HepG2 (cell line): ENCODE measurements around the gene NUDT22. TPM values are rescaled to one million over a fixed set of nuclear protein-coding genes. Genes with fewer than 3 reads are reported as not detected.

Source experiments
- CHCHD3 ChIP-seq: sonication (generic); formaldehyde crosslinking; IDR thresholded peaks from 2 replicates; pipeline ENCODE4 v1.8.0; 2022; ENCODE audit warnings: mild to moderate bottlenecking, missing genetic modification reagents, moderate library complexity
- KDM2A ChIP-seq: sonication (generic); formaldehyde crosslinking; IDR thresholded peaks from 2 replicates; pipeline ENCODE4 v1.4.0; 2020; ENCODE audit warnings: low read depth, missing genetic modification reagents, borderline replicate concordance
- MYC ChIP-seq: sonication (generic); formaldehyde crosslinking; IDR thresholded peaks from 2 replicates; pipeline ENCODE4 v1.9.0; 2021; ENCODE audit warnings: missing genetic modification reagents, borderline replicate concordance
- POLR2AphosphoS5 ChIP-seq: IDR thresholded peaks from 2 replicates; pipeline ENCODE4 v1.6.1; 2012; ENCODE audit warnings: low read depth, low read length
- POLR2G ChIP-seq: fragments of 200-400 bp; formaldehyde crosslinking; IDR thresholded peaks from 2 replicates; pipeline ENCODE4 v1.6.1; 2018; ENCODE audit warnings: mild to moderate bottlenecking, low read depth, low read length, moderate library complexity
- TAF1 ChIP-seq: sonication (generic); formaldehyde crosslinking; IDR thresholded peaks from 2 replicates; pipeline ENCODE4 v1.4.0; 2020; ENCODE audit warnings: missing genetic modification reagents
- TOPORS ChIP-seq: sonication (generic); formaldehyde crosslinking; IDR thresholded peaks from 2 replicates; pipeline ENCODE4 v1.8.0; 2023; ENCODE audit warnings: mild to moderate bottlenecking, missing genetic modification reagents
- YEATS4 ChIP-seq: sonication (generic); formaldehyde crosslinking; IDR thresholded peaks from 2 replicates; pipeline ENCODE4 v1.4.0; 2020; ENCODE audit warnings: missing genetic modification reagents, borderline replicate concordance
- ZIK1 ChIP-seq: sonication (generic); formaldehyde crosslinking; IDR thresholded peaks from 2 replicates; pipeline ENCODE4 v1.5.0; 2020; ENCODE audit warnings: mild to moderate bottlenecking, low read depth, missing genetic modification reagents, borderline replicate concordance
- ZMYM2 ChIP-seq: sonication (generic); formaldehyde crosslinking; IDR thresholded peaks from 2 replicates; pipeline ENCODE4 v1.8.0; 2022; ENCODE audit warnings: mild to moderate bottlenecking, missing genetic modification reagents
- ZNF251 ChIP-seq: sonication (generic); formaldehyde crosslinking; IDR thresholded peaks from 2 replicates; pipeline ENCODE4 v1.9.0; 2021; ENCODE audit warnings: mild to moderate bottlenecking, missing genetic modification reagents
- ZNF572 ChIP-seq: sonication (generic); formaldehyde crosslinking; IDR thresholded peaks from 2 replicates; pipeline ENCODE4 v1.5.1; 2020; ENCODE audit warnings: mild to moderate bottlenecking, missing genetic modification reagents
- polyA plus RNA-seq, 8 experiments: library from polyadenylated mRNA; depleted of rRNA in 3 of 8; stranded (reverse) in 7 of 8; unstranded in 1 of 8; fragments of >200 nt; fragmentation: Illumina TruSeq in 4 of 8; extraction: Trizol in 4 of 8; gene quantifications; 2 replicates each; pipeline versions ENCODE4 v1.2.1 to v1.2.3, GENCODE V29; 2011 to 2016; ENCODE audit warnings: low read depth in 4 of 8, missing spikeins in 1 of 8, mixed read lengths in 1 of 8; ENCODE audit not compliant: insufficient read depth in 1 of 8
- total RNA-seq, 5 experiments: library from RNA; depleted of rRNA; stranded (reverse); fragments of >200 nt; fragmentation: Illumina TruSeq; extraction: Trizol; gene quantifications; 2 replicates each; pipeline ENCODE4 v1.2.3, GENCODE V29; 2016; ENCODE audit warnings: low read depth in 1 of 5
- TF ChIP-seq, protein P1 (sequence below): sonication (generic); formaldehyde crosslinking; IDR thresholded peaks from 2 replicates; pipeline ENCODE4 v1.5.1; 2020; ENCODE audit warnings: mild to moderate bottlenecking, missing genetic modification reagents, moderate library complexity
- TF ChIP-seq, protein P2 (sequence below): sonication (generic); formaldehyde crosslinking; IDR thresholded peaks from 2 replicates; pipeline ENCODE4 v1.4.0; 2020; ENCODE audit warnings: missing genetic modification reagents, borderline replicate concordance
- TF ChIP-seq, protein P3 (sequence below): fragments of 450-650 bp; IDR thresholded peaks from 2 replicates; pipeline ENCODE4 v1.6.1; 2016
- TF ChIP-seq, protein P4 (sequence below): sonication (generic); formaldehyde crosslinking; IDR thresholded peaks from 2 replicates; pipeline ENCODE4 v1.9.0; 2021; ENCODE audit warnings: missing genetic modification reagents, borderline replicate concordance
- TF ChIP-seq, protein P5 (sequence below), 2 experiments: sonication (generic) in 1 of 2; formaldehyde crosslinking in 1 of 2; IDR thresholded peaks; 2 replicates each; pipeline versions ENCODE4 v1.4.0 to v1.6.1; 2018 to 2020; ENCODE audit warnings: missing genetic modification reagents in 2 of 2, borderline replicate concordance in 1 of 2, low read depth in 1 of 2, mild to moderate bottlenecking in 1 of 2, missing biosample characterization in 1 of 2

NUDT22 gene
- total and polyA plus RNA-seq, 2 of the 13 experiments (the other 11 are each of a cell fraction or from before 2014, with no cell fraction given) = 33.5 to 39.8 TPM

DNA sequence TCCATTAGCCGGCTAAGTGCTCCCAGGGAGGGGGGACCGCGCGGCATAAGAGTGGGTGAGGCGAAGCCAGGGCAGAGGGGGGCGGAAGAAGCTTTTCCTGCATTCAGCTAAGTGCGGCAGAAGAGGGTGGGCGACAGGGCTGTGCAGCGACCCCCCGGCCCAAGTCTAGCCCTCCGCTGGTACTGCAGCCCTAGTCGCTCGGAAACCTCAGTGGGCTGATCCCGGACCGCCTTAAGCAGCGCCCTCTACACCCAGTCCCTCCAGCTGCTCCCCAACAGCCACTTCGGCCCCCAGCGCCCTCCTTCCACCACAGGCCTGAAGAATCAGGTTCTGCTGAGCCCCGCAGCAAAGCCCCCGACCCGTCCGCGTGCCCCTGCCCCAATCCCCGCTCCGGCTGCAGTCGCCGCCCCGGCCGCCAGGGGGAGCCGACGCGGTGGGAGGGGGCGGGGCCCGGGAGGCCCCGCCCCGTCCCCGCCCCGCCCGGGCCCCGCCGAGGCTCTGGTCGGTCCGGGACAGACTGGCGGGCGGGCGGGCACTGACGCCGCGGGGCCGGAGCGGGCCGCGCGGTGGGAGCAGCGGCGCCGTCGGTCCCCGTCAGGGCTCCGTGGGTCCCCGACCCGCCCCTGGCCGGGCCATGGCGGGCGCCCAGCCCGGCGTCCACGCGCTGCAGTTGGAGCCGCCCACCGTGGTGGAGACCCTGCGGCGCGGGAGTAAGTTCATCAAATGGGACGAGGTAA lies 25.1 kb downstream of the NUDT22 start, which contains the start of gene PLCB3 (continued):
- TF ChIP-seq, protein P1, sequence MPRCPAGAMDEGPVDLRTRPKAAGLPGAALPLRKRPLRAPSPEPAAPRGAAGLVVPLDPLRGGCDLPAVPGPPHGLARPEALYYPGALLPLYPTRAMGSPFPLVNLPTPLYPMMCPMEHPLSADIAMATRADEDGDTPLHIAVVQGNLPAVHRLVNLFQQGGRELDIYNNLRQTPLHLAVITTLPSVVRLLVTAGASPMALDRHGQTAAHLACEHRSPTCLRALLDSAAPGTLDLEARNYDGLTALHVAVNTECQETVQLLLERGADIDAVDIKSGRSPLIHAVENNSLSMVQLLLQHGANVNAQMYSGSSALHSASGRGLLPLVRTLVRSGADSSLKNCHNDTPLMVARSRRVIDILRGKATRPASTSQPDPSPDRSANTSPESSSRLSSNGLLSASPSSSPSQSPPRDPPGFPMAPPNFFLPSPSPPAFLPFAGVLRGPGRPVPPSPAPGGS (CRISPR knock-in tag) = 0 out of 2 replicates have a peak, but pooled peaks have one; percentile 12
- TF ChIP-seq KDM2A (CRISPR knock-in tag) = peak; percentile 58; the same call in 1 of the 2 replicates
- 0 out of 2 replicates have a peak, but pooled peaks have one; percentile 23 for TF ChIP-seq POLR2AphosphoS5
- TF ChIP-seq MYC (CRISPR knock-in tag) = peak; percentile 36; the same call in 1 of the 2 replicates
- 0 out of 2 replicates have a peak, but pooled peaks have one; percentile 54 for TF ChIP-seq YEATS4 (CRISPR knock-in tag)
- peak; percentile 63; the same call in 1 of the 2 replicates for TF ChIP-seq POLR2G
- TF ChIP-seq, protein P2, sequence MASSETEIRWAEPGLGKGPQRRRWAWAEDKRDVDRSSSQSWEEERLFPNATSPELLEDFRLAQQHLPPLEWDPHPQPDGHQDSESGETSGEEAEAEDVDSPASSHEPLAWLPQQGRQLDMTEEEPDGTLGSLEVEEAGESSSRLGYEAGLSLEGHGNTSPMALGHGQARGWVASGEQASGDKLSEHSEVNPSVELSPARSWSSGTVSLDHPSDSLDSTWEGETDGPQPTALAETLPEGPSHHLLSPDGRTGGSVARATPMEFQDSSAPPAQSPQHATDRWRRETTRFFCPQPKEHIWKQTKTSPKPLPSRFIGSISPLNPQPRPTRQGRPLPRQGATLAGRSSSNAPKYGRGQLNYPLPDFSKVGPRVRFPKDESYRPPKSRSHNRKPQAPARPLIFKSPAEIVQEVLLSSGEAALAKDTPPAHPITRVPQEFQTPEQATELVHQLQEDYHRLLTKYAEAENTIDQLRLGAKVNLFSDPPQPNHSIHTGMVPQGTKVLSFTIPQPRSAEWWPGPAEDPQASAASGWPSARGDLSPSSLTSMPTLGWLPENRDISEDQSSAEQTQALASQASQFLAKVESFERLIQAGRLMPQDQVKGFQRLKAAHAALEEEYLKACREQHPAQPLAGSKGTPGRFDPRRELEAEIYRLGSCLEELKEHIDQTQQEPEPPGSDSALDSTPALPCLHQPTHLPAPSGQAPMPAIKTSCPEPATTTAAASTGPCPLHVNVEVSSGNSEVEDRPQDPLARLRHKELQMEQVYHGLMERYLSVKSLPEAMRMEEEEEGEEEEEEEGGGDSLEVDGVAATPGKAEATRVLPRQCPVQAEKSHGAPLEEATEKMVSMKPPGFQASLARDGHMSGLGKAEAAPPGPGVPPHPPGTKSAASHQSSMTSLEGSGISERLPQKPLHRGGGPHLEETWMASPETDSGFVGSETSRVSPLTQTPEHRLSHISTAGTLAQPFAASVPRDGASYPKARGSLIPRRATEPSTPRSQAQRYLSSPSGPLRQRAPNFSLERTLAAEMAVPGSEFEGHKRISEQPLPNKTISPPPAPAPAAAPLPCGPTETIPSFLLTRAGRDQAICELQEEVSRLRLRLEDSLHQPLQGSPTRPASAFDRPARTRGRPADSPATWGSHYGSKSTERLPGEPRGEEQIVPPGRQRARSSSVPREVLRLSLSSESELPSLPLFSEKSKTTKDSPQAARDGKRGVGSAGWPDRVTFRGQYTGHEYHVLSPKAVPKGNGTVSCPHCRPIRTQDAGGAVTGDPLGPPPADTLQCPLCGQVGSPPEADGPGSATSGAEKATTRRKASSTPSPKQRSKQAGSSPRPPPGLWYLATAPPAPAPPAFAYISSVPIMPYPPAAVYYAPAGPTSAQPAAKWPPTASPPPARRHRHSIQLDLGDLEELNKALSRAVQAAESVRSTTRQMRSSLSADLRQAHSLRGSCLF = no peak
- TF ChIP-seq, protein P3, sequence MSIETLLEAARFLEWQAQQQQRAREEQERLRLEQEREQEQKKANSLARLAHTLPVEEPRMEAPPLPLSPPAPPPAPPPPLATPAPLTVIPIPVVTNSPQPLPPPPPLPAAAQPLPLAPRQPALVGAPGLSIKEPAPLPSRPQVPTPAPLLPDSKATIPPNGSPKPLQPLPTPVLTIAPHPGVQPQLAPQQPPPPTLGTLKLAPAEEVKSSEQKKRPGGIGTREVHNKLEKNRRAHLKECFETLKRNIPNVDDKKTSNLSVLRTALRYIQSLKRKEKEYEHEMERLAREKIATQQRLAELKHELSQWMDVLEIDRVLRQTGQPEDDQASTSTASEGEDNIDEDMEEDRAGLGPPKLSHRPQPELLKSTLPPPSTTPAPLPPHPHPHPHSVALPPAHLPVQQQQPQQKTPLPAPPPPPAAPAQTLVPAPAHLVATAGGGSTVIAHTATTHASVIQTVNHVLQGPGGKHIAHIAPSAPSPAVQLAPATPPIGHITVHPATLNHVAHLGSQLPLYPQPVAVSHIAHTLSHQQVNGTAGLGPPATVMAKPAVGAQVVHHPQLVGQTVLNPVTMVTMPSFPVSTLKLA = no peak
- peak; percentile 24; the same call in 1 of the 2 replicates for TF ChIP-seq TAF1 (CRISPR knock-in tag)
- 0 out of 2 replicates have a peak, but pooled peaks have one; percentile 34 for TF ChIP-seq ZNF572
- no peak for TF ChIP-seq ZNF251 (CRISPR knock-in tag)
- TF ChIP-seq, protein P4, sequence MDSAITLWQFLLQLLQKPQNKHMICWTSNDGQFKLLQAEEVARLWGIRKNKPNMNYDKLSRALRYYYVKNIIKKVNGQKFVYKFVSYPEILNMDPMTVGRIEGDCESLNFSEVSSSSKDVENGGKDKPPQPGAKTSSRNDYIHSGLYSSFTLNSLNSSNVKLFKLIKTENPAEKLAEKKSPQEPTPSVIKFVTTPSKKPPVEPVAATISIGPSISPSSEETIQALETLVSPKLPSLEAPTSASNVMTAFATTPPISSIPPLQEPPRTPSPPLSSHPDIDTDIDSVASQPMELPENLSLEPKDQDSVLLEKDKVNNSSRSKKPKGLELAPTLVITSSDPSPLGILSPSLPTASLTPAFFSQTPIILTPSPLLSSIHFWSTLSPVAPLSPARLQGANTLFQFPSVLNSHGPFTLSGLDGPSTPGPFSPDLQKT (CRISPR knock-in tag) = no peak
- TF ChIP-seq, protein P5, sequence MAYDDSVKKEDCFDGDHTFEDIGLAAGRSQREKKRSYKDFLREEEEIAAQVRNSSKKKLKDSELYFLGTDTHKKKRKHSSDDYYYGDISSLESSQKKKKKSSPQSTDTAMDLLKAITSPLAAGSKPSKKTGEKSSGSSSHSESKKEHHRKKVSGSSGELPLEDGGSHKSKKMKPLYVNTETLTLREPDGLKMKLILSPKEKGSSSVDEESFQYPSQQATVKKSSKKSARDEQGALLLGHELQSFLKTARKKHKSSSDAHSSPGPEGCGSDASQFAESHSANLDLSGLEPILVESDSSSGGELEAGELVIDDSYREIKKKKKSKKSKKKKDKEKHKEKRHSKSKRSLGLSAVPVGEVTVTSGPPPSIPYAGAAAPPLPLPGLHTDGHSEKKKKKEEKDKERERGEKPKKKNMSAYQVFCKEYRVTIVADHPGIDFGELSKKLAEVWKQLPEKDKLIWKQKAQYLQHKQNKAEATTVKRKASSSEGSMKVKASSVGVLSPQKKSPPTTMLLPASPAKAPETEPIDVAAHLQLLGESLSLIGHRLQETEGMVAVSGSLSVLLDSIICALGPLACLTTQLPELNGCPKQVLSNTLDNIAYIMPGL (CRISPR knock-in tag; IDR thresholded peaks at IDR 0.05; ENCODE audit: borderline replicate concordance in 1 of 2, low read depth in 1 of 2) = 0 out of 4 replicates have a peak, but pooled peaks of 1 of the 2 experiments have one; percentile 42
- TF ChIP-seq ZIK1 (CRISPR knock-in tag) = no peak
- TF ChIP-seq ZMYM2 (CRISPR knock-in tag) = no peak
- TF ChIP-seq TOPORS (CRISPR knock-in tag) = no peak
- TF ChIP-seq CHCHD3 = no peak
